GM21737 (cell line): Measurements from ENCODE around the gene CFD.
"Not testable (repeated sequence)": the region's sequence is repeated elsewhere in the genome, so short reads cannot be mapped to it uniquely, and the experiment has no call there.

Experiments
- ATAC-seq: cut with Tn5 transposase; IDR thresholded peaks from one replicate; pipeline ENCODE4 v1.9.1; 2021; ENCODE audit warnings: mild to moderate bottlenecking, moderate library complexity; ENCODE audit not compliant: unreplicated experiment

Gene CFD

GRCh38 chr19:858868-859843 is at the start of gene CFD:
Gene CFD, plus strand, starts transcription at chr19:859664. Its CDS starts 26 bp downstream, at chr19:859690.
- no peak for ATAC-seq

GRCh38 chr19:810077-810855 is 49.2 kb upstream of the CFD start:
- ATAC-seq: no peak

- no peak for ATAC-seq
These were observed 48.5 kb upstream of the CFD start for GRCh38 chr19:810883-811489.

GRCh38 chr19:811506-812048 is 47.9 kb upstream of the CFD start:
- ATAC-seq: no peak

GRCh38 chr19:812049-812746 is 47.3 kb upstream of the CFD start:
- ATAC-seq: no peak

- no peak for ATAC-seq
These were observed 46.7 kb upstream of the CFD start for GRCh38 chr19:812747-813218.

DNA sequence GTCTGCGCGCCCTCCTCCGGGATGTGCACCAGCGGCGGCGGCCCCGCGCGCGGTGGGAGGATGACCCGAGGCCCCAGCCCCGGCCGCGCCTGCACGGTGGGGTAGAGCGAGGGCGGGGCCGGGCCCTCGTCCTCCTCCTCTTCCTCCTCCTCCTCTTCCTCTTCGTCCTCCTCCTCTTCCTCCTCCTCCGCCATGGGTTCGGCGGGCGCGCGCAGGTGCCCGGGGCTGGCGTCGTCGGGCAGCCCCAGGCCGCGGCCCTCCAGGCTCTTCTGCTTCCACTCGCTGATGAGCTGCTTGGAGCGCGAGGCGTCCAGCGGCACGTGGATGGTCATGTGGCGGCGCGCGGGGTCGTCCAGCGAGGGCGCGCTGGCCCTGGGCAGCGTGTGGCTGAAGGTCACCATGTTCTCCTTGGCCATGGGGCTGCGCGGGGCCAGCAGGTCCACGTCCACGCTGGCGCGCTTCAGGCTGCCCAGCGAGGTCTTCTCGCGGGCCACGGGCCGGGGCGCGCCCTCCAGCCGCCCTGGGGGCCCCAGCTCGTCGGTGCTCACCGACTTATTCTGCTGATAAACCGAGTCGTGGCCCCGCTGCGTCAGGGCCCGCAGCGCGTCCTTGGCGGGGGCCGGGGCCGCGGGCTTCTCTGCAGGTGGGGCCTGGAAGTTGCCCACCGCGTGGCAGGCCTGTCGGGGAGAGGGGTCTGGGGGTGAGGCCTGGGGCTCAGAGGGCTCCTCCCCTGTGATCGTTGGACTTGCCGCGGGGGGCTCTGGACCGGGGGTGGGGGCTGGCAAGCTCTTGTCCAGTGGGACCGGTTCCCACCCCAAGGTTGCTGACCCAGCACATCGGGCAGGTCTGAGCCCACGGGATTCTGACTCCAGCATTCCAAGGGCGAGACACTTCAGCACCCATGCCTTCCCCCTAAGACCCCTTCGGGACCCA is 46.0 kb upstream of the CFD start:
- no peak for ATAC-seq

DNA sequence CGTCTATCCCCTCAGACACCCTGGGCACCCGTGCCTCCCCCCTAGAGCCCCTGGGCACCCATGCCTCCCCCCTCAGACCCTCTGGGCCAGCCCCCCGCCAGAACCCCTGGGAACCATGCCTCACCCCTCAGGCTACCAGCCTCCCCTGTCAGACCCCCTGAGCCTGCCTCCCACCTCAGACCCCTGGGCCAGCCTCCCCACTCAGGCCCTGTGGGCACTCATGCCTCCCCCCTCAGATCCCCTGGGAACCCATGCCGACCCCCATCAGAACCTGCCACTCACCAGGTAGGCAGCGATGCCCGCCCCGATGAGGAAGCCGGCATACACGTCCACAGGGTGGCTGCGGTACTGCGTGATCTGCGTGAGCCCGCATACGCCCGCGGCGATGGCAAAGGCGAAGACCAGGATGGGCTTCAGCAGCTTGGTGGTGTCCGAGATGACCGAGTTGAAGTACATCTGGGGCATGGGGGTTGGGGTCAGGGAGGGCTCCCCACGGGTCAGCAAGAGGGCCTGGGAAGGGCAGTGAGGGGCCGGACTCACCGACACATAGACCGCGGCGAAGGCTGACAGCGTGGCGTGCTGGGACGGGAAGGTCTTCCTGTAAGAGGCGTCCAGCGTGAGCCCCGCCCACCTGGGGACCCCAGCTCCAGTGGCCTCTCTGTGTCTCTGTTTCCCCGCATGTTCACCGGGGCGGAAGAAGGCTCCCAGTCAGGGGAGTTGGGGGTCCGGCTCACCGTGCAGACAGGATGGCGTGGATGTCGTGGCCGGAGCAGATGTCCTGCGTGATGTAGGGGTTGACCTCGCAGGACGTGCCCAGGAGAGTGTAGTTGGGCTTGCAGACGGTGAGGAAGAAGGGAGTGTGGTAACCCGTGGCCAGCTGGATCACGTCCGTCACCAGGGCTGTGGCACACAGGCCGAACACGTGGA is 45.0 kb upstream of the CFD start:
- no peak for ATAC-seq

- no peak for ATAC-seq
These were observed 44.2 kb upstream of the CFD start for GRCh38 chr19:815079-815774.

DNA sequence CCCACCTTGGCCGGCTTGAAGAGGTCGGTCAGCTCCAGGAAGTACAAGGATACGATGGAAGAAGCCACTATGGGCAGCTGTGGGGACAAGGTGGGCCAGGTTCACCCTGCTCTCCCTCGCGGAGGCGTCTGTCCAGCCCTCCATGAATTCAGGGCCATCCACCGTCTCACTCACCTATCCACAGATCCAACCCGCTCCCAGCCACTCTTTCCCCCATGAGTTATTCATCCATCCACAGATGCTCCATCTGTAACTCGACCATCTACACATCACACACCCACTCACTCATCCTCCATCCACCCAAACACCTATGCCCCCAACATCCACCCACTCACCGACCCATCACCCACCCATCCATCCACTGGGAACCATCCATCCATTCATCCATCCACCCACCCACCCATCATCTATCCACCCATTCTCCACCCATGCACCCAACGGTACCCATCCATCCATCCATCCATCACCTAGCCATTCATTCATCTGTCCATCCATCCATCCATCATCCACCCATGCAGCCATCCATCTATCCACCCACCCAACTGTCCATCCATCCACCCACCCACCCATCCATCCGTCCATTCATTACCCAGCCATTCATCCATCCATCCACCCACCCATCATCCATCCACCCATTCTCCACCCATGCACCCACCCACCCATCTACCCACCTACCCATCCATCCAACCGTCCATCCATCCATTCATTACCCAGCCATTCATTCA is 43.5 kb upstream of the CFD start:
- ATAC-seq: no peak

- no peak for ATAC-seq
These were observed 43.0 kb upstream of the CFD start for GRCh38 chr19:816500-816857.

GRCh38 chr19:820212-820611 is 39.3 kb upstream of the CFD start:
- not testable (repeated sequence) for ATAC-seq

- ATAC-seq: no peak
These were observed 38.1 kb upstream of the CFD start for GRCh38 chr19:821231-821824.

- no peak for ATAC-seq
These were observed 37.5 kb upstream of the CFD start, which contains the start of gene PLPPR3 for GRCh38 chr19:821825-822503. Gene PLPPR3, minus strand, starts transcription at chr19:821955. Its CDS starts 396 bp downstream, at chr19:821559.

- ATAC-seq: no peak
These were observed 35.8 kb upstream of the CFD start for GRCh38 chr19:823565-824121.

DNA sequence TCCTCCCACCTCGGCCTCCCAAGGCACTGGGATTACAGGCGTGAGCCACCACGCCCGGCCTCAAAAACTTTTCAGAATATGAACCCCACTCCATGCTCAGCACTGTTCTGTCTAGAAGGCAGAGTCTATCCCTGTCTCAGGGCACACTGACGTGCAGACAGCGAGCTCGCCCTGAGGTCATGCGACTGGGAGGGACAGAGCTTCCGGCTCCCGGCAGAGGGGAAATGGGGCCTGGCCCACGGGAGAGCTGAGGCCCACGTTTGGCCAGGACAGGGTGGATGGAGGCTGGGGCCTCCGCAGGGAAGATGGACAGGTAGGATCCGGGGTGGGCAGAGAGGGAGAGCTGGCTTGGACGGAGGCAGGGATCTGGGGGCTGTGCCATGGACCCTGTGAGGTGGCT is 34.6 kb upstream of the CFD start:
- ATAC-seq: no peak
